Uterus (tissue), 2 donors: ENCODE results near the gene LRCH4.

Source experiments
- POLR2A ChIP-seq, 2 donors: fragments of 450-650 bp; IDR thresholded peaks; one replicate each; pipeline ENCODE4 v1.6.1; 2016; ENCODE audit warnings: antibody characterized with exemption in 2 of 2, mild to moderate bottlenecking in 1 of 2, moderate library complexity in 1 of 2
- TF ChIP-seq, protein P1 (sequence below), 4 experiments: fragments of 200-600 bp in 2 of 4; fragments of 450-650 bp in 2 of 4; sonication (generic) in 2 of 4; IDR thresholded peaks; one replicate each; pipeline ENCODE4 v1.5.1; 2016 to 2019; ENCODE audit warnings: antibody characterized with exemption in 4 of 4, mild to moderate bottlenecking in 2 of 4, moderate library complexity in 1 of 4

DNA sequence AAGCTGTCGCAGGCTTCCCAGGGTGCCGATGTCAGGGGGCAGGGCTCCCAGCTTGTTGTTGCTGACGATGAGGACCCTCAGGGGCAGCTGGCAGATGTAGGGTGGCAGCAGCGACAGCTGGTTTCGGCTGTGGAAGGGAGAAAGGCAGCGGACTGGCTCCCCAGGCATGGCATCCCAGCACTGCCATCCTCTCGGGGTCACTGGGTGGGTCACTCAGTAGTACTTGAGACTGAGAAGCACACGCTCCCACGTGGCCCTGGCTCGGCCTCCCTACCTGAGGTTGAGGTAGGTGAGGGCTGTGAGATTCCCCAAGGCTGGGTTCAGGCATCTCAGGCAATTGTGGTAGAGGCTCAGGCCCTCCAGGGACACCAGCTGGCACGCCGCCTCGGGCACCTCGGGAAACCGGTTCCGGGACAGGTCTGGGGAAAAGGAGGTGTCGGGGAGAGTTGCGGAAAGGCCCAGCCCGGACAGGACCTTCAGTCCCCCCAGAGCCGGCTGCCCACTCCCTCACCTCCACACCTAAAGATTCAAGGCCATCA, 3.8 kb downstream of the LRCH4 start:
- TF ChIP-seq, protein P1, sequence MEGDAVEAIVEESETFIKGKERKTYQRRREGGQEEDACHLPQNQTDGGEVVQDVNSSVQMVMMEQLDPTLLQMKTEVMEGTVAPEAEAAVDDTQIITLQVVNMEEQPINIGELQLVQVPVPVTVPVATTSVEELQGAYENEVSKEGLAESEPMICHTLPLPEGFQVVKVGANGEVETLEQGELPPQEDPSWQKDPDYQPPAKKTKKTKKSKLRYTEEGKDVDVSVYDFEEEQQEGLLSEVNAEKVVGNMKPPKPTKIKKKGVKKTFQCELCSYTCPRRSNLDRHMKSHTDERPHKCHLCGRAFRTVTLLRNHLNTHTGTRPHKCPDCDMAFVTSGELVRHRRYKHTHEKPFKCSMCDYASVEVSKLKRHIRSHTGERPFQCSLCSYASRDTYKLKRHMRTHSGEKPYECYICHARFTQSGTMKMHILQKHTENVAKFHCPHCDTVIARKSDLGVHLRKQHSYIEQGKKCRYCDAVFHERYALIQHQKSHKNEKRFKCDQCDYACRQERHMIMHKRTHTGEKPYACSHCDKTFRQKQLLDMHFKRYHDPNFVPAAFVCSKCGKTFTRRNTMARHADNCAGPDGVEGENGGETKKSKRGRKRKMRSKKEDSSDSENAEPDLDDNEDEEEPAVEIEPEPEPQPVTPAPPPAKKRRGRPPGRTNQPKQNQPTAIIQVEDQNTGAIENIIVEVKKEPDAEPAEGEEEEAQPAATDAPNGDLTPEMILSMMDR (IDR thresholded peaks at IDR 0.05): no peak
- TF ChIP-seq POLR2A (IDR thresholded peaks at IDR 0.05): no peak
